GM19452 (cell line): Measurements from ENCODE around the gene BTLA.
A peak's percentile ranks its signal among the peaks of the same experiment; 100 is the strongest.
"Not testable (repeated sequence)": the region's sequence is repeated elsewhere in the genome, so short reads cannot be mapped to it uniquely, and the experiment has no call there.

ENCODE experiments used
- ATAC-seq: cut with Tn5 transposase; IDR thresholded peaks from one replicate; pipeline ENCODE4 v1.9.1; 2021; ENCODE audit not compliant: unreplicated experiment

BTLA gene

GRCh38 chr3:112492124-112492523 is 7.1 kb downstream of the BTLA start:
- no peak for ATAC-seq

- no peak for ATAC-seq
Measured at GRCh38 chr3:112491373-112491772, 7.9 kb downstream of the BTLA start.

DNA sequence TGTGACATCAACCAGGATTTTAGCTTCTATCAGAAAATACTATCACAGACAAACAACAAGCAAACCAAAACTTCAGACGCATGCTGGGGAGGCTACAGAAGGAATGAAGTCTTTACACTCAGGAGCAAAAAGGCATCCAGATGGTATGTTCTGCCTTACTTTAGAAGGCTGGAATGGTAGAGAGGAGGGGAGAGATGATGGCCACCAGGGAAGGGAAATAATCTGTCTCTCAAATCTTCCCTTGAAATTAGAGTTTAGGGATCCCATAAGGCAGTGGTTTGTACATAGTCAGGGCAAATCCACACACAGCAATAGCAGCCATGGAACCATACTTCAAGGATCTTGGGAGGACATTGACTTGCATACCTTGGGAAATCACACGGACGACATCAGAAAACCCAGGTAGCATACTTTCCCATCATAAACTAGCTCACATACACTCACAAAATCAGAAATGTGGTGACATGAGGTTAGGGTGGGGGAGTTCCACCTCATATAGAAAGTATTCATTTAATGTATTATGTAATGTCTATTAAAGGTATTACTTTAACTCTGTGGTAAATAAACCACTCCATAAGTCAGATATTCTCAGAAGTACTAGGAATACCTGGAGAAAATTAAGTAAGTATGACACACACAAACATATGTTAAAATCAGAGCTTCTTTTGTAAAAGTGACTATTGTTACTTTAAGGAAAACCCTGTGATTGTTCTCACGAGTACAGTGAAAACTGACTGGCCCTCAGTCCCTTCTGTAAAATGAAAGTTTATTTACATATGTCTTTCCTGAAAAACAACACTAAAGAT is 9.4 kb downstream of the BTLA start:
- ATAC-seq: peak; percentile 56

GRCh38 chr3:112486811-112487505 is 12.3 kb downstream of the BTLA start:
- no peak for ATAC-seq

GRCh38 chr3:112484352-112484751 is 14.9 kb downstream of the BTLA start:
- no peak for ATAC-seq

GRCh38 chr3:112482675-112483074 is 16.6 kb downstream of the BTLA start:
- peak; percentile 52 for ATAC-seq

GRCh38 chr3:112481302-112481721 is 18.0 kb downstream of the BTLA start:
- no peak for ATAC-seq

DNA sequence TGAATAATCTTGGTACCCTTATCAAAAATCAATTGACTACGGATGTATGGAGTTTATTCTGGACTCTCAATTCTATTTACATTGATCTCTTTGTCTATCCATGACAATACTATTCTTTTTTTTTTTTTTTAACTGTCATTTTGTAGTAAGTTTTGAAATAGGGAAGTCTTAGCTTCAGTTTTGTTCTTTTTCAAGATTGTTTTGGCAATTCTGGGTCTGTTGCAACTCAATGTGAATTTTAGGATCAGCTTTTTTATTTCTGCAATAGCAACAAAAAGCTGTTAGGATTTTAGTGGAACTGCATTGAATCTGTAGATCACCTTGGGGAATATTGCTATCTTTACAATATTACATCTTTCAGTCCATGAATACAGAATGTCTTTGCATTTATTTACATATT is 21.4 kb downstream of the BTLA start:
- ATAC-seq: no peak

DNA sequence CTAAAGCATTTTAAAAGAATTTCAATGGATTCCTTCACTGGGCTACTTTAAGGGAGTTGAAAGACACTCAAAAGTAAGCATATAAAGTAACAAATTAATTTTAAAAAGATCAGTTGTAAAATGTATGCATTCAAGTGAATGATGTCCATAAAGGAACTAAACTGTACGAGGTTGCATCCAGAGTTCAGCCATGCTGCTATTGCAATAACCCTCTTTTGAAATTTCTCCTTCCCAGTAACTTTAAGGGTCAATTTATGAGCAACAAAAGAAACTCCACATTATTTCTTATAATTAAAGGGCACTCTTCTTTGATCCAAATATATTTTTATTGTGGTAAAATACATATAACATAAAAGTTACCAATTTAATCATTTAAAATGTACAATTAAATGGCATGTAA is 22.9 kb downstream of the BTLA start:
- ATAC-seq: no peak

DNA sequence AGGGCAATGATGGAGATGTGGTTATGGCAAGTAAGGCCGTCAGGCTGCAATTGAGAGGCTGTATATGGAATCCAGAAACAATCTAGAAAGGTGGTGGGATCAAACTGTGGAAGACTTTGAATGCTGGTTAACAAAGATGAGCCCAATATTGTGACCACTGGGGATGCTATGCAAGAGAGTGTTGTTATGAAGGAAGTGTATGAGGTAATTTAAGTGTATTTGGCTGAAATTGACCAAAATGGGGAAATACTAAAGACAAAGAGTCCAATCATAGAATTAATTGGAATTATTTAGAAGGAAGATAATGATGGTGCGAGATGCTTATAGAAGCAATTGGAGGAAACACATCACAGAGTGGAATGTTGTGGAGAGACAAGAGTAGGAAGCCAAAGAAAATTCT is 24.5 kb downstream of the BTLA start:
- no peak for ATAC-seq

- no peak for ATAC-seq
Measured at GRCh38 chr3:112472691-112473090, 26.6 kb downstream of the BTLA start.

GRCh38 chr3:112471596-112472325 is 27.5 kb downstream of the BTLA start:
- no peak for ATAC-seq

DNA sequence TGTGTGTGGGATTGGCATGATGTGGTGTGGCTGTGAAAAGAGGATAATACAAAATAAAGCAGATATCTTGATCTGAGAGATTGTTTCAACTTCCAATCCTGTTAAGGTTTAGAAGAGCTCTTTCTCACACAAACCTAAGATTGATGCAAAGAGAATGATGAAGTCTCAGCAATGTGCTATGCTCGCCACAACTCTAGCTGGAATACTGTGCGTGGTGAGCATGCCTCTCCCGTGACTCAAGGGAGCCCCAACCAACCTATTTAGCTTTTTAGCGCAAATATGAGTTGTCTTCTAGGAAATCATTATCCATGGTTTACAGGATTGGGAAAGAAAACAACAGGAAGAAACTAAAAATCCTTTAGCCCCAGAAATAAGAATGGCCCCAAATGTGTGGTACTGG is 28.5 kb downstream of the BTLA start:
- ATAC-seq: no peak

GRCh38 chr3:112469671-112470070 is 29.6 kb downstream of the BTLA start:
- no peak for ATAC-seq

DNA sequence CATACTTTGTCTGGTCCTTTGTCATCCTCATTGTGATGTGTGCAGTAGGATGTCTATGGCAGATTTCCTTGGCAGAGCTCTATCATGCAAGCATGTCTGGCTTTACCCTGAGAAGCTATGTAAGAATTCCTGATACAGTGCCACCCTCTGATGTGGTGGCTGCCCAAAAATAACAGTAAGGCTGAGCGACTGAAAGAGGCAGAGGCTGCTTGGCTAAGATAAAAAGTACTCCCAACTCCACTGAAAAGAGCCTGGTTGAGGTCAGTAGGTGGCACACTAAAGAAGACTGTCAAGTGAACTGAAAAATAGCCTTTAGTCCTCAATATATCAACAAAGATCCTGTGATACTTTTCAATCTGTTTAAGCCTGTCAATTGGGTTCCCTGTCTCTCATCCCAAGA is 31.7 kb downstream of the BTLA start:
- ATAC-seq: no peak

GRCh38 chr3:112466020-112466419 is 33.3 kb downstream of the BTLA start:
- ATAC-seq: no peak

- ATAC-seq: peak; percentile 29
Measured at GRCh38 chr3:112464264-112464663, 35.0 kb downstream of the BTLA start.

GRCh38 chr3:112463250-112463649 is 36.0 kb downstream of the BTLA start:
- peak; percentile 45 for ATAC-seq

DNA sequence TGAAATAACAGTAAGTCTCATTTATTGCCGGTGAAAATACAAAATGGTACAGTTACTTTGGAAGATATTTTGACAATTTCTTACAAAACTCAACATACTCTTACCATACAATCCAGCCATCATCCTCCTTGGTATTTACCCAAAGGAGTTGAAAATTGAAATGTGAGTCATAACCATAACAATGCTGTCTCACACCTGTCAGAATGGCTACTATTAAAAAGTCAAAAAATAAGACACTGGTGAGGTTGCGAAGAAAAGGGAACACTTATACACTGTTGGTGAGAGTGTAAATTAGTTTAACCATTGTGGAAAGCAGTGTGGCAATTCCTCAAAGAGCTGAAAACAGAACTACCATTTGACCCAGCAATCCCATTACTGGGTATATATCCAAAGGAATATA is 37.5 kb downstream of the BTLA start:
- not testable (repeated sequence) for ATAC-seq

DNA sequence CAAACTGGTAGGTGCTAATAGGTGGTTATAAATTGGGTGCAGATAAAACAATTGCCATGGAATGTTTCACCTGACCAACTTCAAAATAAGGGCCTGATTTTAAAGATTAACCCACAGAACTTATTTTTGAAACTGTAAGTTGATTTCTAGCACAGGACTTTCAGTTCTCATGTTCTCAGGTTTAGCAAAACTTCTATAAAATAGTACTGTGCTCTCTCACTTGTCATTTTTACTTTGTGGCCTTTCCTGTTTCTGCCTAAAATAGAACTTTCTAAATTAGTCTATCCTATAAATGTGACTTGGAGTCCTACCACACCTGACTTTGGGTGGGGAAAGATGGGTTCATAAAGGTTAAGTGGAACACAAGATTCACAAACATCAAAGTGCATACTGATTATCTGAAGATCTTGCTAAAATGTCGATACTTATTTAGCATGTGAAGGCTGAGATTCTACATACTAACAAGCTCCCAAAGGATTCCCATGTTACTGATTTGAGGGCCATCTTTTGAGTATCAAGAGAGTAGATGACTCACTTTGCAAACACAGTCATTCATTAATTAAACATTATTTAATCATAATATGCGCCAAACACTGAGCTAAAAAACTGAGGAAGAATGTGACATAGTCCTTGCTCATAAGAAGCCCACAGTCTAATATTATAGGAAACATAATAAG is 38.6 kb downstream of the BTLA start:
- peak; percentile 53 for ATAC-seq

DNA sequence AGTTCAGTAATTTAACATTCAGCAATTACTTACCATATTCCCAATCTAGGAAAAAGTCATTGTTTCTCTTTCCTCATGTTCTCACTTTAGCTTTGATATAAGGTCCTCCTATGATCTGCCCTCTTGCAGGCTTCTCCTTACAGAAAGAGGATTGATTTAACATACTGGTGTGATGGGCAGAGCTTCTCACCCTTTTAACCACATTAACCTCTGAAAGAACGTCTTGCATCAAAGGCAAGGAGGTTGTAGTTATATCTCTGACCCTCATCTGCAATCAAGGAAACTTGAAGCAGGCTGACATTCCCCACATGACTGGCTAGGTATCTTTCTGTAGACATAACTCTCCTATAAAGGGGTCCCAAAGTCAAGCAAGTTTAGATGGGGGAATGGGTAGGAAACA is 39.5 kb downstream of the BTLA start:
- peak; percentile 44 for ATAC-seq
